DMS79 treated with DMSO at 0.1 percent for 48 hours (cell line): ENCODE data around the gene C1QL4.
"Not testable (repeated sequence)": the region's sequence is repeated elsewhere in the genome, so short reads cannot be mapped to it uniquely, and the experiment has no call there.

Experiments used
- DNase-seq: peaks from one replicate; lab custom pipeline; 2025; lab: John Stamatoyannopoulos, UW

C1QL4 gene

DNA sequence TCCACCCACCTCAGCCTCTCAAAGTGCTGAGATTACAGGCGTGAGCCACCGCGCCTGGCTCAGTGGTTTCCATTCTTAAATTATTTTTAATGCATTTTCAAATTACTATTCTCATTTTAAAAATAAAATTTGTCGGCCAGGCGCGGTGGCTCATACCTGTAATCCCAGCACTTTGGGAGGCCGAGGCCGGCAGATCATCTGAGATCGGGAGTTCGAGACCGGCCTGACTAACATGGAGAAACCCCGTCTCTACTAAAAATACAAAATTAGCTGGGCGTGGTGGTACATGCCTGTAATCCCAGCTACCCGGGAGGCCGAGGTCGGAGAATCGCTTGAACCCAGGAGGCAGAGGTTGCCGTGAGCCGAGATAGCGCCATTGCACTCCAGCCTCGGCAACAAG is 3.2 kb downstream of the C1QL4 start:
- not testable (repeated sequence) for DNase-seq

GRCh38 chr12:49332891-49333371 is 4.1 kb downstream of the C1QL4 start:
- DNase-seq: no peak

DNA sequence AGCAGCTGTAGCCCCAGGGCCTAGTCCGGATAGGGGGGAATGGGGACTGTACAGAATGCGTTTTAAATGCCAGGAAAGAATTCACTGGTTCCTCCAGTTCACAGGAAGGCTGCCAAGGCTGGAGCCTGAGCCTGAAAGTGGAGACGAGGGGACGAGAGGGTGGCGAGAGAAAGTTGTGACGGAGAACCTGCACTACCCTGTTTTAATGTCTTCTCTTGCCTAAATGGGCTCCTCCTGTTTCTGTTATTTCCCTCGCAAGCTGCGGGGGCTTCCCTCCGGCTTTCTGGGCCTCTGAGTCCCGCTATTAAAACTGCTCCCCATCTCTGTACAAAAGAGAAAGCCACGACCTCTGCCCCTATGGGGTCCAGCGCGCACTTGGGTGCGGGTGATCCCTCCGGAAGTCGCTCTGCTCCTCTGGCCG is 4.5 kb downstream of the C1QL4 start:
- no peak for DNase-seq

GRCh38 chr12:49331380-49332222 is 5.4 kb downstream of the C1QL4 start:
- DNase-seq: no peak

DNA sequence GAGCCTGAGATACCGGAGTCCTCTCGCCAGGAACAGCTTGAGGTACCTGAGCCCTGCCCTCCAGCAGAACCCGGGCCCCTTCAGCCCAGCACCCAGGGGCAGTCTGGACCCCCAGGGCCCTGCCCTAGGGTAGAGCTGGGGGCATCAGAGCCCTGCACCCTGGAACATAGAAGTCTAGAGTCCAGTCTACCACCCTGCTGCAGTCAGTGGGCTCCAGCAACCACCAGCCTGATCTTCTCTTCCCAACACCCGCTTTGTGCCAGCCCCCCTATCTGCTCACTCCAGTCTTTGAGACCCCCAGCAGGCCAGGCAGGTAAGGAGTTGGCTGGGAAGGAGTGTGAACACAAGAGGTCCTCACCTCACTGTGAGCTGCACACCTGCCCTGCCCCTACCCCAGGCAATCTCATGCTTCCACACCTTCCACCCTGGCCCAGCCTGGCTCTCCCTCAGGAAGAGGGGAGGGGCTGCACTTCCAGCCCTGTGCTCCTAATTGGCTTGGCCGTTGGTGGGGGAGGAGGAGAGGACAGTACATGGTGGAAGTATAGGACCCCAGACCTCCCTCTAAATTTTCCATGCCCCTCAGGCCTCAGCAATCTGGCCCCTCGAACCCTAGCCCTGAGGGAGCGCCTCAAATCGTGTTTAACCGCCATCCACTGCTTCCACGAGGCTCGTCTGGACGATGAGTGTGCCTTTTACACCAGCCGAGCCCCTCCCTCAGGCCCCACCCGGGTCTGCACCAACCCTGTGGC is 6.2 kb downstream of the C1QL4 start:
- no peak for DNase-seq

DNA sequence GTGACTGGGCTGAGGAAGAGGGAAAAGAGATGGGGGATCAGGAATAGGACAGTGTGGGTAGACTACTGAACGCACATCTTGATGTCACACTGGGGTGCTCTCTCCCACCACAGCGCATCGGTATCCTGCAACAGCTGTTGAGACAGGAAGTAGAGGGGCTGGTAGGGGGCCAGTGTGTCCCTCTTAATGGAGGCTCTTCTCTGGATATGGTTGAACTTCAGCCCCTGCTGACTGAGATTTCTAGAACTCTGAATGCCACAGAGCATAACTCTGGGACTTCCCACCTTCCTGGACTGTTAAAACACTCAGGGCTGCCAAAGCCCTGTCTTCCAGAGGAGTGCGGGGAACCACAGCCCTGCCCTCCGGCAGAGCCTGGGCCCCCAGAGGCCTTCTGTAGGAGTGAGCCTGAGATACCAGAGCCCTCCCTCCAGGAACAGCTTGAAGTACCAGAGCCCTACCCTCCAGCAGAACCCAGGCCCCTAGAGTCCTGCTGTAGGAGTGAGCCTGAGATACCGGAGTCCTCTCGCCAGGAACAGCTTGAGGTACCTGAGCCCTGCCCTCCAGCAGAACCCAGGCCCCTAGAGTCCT is 6.9 kb downstream of the C1QL4 start:
- no peak for DNase-seq

DNA sequence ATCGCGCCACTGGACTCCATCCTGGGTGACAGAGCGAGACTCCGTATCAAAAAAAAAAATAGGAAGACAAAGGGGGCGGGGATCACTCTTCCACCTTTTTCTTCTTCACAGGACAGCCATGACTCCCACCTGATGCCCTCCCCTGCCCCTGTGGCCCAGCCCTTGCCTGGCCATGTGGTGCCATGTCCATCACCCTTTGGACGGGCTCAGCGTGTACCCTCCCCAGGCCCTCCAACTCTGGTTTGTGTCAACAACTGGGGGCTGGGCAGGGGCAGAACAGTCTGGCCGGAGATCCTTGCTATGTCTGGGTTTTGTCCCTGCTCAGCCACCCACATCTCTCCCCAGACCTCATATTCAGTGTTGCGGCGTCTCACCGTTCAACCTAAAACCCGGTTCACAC is 8.2 kb downstream of the C1QL4 start:
- no peak for DNase-seq

DNA sequence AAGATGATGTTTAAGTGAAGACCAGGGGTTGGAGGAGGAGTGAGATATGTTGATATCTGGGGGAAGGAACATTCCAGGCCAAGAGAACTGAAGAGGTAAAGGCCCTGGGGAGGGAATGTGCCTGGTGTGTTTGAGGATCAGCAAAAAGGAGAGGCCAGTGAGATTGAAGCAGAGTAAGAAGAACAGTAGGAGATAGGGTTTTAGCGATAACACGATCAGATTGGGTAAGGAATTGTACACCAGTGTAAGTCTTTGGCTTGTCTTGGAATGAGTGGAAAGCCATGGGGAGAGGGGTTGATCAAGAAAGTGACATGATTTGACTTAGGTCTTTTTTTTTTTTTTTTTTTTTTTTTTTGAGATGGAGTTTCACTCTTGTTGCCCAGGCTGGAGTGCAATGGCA is 9.1 kb downstream of the C1QL4 start:
- DNase-seq: no peak

DNA sequence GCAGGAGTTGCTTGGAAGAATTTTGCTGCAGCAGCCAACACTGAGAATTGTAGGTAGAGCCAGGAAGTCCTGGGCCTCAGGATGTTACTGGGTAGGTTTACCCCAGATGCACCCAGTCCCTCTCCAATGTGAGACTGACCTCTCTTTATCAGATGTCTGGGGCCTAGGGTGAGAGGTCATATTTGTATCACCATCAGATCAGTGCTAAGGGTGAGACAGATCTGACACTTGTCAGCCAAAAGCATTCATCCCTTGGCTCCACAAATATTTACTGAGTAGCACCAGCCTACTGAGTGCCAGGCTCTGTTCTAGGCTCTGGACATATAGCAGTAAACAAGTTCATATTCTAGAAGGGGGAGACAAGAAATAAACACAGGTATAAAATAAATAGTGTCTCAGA is 9.6 kb downstream of the C1QL4 start:
- no peak for DNase-seq

DNA sequence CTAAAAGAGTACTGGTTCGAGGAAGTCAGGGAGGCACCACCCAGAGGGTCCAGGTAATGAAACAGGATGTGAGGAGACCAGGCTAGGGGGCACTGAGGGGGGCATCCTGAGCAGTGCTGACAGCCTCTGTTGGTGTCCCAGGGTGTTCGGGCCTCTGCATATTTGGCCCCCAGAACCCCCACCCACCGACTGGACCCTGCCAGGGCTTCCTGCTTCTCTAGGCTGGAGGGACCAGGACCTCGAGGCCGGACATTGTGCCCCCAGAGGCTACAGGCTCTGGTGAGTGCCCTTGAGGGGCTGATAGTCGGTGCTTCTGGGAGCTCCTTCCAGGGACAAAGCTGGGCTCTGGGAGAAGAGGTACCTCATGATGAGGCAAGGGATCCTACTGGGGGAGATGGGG is 11.4 kb downstream of the C1QL4 start:
- no peak for DNase-seq

GRCh38 chr12:49323524-49324097 is 13.4 kb downstream of the C1QL4 start:
- no peak for DNase-seq

DNA sequence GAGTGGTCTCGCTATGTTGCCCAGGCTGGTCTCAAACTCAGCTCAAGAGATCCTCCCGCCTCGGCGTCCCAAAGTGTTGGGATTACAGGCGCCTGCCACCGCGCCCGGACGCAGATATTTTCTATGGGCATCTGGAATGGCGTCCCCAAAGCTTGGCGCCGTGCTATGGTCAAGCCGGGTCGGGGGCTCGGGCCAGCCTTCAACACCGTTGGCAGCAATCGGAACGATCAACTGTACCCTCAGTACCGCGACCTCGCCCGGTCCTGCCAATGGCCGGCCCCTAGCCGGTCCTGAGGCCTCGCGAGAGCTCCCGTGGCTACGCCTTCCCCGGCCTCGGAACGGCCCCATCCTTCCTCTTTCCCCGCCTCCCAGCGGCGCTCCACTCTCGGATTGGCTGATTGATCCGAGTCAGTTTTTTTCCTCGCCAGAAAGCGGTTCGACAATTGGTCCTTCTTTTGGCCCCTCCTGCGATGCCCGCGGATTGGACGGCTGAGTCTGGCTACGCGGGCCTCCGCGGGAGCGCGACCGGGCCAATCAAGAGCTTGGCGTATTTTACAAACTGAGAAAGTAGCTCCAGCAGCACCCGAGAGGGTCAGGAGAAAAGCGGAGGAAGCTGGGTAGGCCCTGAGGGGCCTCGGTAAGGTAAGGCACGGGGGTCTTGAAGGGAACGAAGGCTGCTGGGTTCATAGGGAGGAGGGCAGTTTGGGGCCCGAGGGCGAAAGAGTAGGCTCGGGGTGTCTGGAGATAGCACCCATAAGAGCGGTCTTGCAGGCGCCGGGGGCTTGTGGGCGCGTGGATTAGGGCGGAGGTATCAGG is 14.1 kb downstream of the C1QL4 start, which contains the start of gene TROAP:
Gene TROAP (plus strand): TSS at position 548 of the 816 bp plus-strand sequence. CDS start 354 bp downstream, outside the sequence.
- peak; percentile 98 for DNase-seq

GRCh38 chr12:49322367-49322707 is 14.7 kb downstream of the C1QL4 start:
- DNase-seq: no peak

DNA sequence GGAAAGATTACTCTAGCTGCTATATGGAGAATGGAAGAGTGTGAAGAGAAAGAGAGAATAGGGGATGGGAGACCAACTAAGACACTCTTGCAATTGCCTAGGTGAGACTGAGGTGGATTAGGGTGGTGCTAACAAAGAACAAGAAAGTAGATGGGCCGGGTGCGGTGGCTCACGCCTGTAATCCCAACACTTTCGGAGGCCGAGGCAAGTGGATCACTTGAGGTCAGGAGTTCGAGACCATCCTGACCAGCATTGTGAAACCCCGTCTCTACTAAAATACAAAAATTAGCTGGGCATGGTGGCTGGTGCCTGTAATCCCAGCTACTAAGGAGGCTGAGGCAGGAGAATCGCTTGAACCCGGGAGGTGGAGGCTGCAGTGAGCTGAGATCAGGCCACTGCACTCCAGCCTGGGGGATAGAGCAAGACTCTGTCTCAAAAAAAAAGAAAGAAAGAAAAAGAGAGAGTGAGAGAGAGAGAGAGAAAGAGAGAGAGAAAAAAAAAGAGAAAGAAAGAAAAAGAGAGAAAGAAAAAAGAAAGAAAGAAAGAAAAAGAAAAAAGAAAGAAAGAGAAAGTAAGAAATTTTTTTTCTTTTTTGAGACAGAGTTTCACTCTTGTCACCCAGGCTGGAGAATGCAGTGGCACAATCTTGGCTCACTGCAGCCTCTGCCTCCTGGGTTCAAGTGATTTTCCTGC is 16.4 kb downstream of the C1QL4 start:
- DNase-seq: not testable (repeated sequence)

DNA sequence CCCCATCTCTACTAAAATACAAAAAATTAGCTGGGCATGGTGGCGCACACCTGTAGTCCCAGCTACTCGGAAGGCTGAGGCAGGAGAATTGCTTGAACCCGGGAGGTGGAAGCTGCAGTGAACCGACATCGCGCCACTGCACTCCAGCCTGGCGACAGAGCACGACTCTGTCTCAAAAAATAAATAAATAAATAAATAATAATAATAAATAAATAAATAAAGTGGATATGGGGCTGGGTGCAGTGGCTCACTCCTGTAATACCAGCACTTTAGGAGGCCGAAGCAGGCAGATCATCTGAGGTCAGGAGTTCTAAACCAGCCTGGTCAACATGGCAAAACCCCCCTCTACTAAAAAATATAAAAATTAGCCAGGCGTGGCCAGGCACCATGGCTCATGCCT is 19.9 kb downstream of the C1QL4 start:
- not testable (repeated sequence) for DNase-seq

GRCh38 chr12:49314811-49315210 is 22.2 kb downstream of the C1QL4 start:
- DNase-seq: no peak

- not testable (repeated sequence) for DNase-seq
These were observed 26.5 kb downstream of the C1QL4 start for GRCh38 chr12:49310451-49311000.

DNA sequence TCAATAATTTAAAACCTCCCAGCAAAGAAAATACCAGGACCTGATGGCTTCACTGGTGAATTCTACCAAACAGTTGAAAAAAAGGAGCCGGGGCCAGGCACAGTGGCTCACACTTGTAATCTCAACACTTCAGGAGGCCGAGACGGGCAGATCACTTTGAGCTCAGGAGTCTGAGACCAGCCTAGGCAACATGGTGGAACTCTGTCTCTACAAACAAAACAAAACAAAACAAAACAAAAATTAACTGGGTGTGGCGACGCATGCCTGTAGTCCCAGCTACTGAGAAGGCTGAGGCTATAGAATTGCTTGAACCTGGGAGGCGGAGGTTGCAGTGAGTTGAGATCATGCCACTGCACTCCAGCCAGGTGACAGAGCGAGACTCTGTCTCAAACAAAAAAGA is 27.6 kb downstream of the C1QL4 start:
- DNase-seq: no peak

DNA sequence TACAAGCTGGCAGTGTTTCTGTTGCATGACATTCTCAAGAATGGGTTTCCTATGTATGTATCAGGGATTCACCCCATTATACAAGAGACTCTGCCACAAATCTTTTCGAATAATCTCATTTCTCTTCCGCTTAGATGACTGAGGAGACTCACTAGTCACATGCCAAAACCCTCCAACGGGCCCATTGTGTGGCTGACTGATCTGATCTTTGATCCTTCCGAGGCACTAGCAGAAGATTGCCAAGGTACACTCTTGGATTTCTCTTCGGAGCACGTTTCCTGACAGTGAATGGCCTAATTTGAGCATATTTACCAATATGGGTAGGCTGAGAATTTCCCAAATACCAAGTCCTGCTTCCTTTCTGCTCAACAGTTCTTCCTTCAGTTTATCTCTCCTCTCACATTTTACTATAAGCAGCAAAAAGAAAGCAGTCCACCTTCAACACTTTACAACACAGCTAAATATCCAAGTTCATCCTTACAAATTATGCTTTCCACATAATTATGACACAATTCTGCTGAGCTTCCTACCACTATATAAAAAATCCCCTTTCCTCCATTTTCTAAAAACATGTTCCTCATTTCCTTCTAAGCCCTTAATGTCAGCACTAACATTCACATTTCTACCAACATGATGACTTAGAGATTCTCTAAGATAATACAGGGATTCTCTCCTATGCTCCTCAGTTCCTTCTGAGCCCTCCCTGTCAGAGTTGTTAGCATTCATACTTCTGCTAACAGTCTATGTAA is 31.1 kb downstream of the C1QL4 start:
- no peak for DNase-seq

DNA sequence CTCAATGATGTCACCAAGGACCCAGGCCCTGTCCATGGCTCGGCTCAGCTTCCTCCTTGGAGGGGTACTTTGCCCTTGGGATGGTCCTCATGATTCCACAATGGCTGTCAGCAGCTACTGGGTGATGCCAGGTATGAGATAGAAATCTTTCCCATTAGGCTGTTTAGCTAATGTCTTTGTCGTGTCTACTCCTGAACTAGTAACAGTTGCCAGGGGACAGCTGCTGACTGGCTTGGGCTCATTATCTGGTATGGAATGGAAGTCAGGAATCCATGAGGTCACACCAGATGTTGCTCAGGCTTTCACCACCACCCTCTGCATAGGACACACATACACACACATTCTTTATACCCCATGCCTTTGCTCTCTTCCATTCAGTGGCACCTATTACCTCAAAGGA is 32.8 kb downstream of the C1QL4 start:
- no peak for DNase-seq
